K562 treated with DMSO at 1 percent for 24 hours (cell line): ENCODE results near the gene MYADM. TPM values are rescaled to one million over a fixed set of nuclear protein-coding genes. Genes with fewer than 3 reads are reported as not detected.

ENCODE experiments used
- total RNA-seq: library from RNA; unstranded; fragments of 300-600 nt; gene quantifications from 2 replicates; pipeline ENCODE4 v1.2.3, GENCODE V29; 2022; ENCODE audit warnings: low read depth; ENCODE audit not compliant: insufficient read depth

The MYADM gene
- total RNA-seq = 36.2 and 59.6 TPM in 2 replicates

GRCh38 chr19:53867225-53868090, at the start of gene MYADM:
Gene MYADM, plus strand, starts transcription at chr19:53867883. Its CDS starts 5,647 bp downstream, at chr19:53873530.

GRCh38 chr19:53824134-53824611, 43.5 kb upstream of the MYADM start, which contains the start of gene NLRP12:
Gene NLRP12, minus strand, starts transcription at chr19:53824314. Its CDS starts 140 bp downstream, at chr19:53824174.

DNA sequence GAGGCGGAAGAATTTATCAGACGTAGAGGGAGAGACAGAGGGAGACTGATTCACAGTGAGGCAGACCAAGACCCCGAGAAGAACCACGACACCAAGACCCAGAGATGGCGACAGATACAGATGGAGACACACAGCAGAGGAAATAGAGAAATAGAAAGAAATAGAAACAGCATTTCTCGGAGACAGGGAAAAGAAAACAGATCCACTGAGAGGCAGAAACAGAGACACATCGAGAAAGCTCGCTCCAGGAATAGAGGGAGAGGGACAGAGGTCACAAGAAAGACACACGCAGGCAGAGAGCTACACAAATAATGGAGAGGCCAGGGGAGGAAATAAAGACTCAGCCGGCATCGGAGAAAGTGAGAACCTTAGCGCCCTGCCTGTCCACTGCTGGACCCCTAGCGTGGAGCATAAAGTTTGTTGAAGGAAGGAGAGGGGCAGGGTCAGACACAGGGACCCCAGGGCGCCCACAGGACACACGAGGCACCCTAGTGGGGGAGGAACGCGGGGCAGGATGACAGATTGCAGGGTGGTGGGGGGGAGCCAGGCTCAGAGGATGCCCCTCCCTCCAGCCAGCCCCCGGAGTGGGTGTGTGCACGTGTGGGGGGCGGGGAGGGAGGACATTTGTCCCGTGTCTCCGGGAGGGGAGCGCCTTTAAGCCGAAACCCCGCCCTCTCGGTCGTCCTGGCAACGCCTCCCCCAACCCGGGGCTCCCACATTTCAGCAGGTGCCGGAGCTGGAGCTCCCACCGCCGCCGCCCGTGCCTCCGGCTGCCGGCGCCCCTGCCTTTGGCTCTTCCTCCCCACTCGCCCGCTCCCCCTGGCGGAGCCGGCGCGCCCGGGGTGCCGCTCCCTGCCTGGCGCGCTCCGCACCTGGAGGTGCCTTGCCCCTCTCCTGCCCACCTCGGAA, 14.1 kb downstream of the MYADM start, which contains the start of gene PRKCG:
Gene PRKCG, plus strand, starts transcription at position 716 of the 909 bp plus-strand sequence. CDS start 298 bp downstream, outside the sequence.

DNA sequence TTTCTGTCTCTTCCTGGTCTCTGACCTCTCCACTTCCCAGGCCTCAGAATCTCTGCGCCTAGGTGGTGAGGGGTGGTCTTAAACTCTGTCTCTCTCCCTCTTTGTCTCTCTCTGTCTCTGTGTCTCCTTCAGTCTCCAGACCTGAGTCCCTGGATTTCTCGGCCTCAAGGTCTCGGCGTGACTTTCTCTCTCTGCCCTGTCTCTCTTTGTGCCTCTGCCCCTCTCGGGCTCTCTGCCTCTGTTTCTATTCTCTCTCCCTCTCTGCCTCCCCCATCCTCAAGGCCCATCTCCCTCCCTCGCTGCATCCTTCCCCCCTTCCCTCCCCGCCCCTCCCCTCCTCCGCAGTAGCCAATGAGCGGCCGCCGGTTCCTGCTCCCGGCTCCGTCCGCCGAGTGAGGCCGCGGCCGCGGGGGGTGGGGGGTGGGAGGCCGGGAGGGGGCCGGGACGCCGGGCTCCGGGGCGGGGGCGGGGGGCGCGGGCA, 41.3 kb downstream of the MYADM start, which contains the start of gene CACNG7:
Gene CACNG7, plus strand, starts transcription at position 344 of the 481 bp plus-strand sequence. CDS start 3,554 bp downstream, outside the sequence.

Other genes with a start within 250 kb of the MYADM start
- not detected in 2 replicates for gene DPRX, start 235.9 kb upstream of the MYADM start, total RNA-seq
- gene NLRP12, start 43.6 kb upstream of the MYADM start, total RNA-seq = 0.17 and 0.29 TPM in 2 replicates
- 0.08 TPM in 1 of 2 replicates, not detected in the other for gene PRKCG, start 14.3 kb downstream of the MYADM start, total RNA-seq
- gene CACNG7, start 41.4 kb downstream of the MYADM start, total RNA-seq = not detected in 2 replicates
- not detected in 2 replicates for gene CACNG8, start 95.1 kb downstream of the MYADM start, total RNA-seq
- gene CACNG6, start 123.8 kb downstream of the MYADM start, total RNA-seq = not detected in 2 replicates
- not detected in 2 replicates for gene VSTM1, start 196.0 kb downstream of the MYADM start, total RNA-seq
- not detected in 2 replicates for gene TARM1, start 213.5 kb downstream of the MYADM start, total RNA-seq
- gene OSCAR, start 232.9 kb downstream of the MYADM start, total RNA-seq = 1.4 and 1.9 TPM in 2 replicates
- 86.4 and 133 TPM in 2 replicates for gene NDUFA3, start 235.0 kb downstream of the MYADM start, total RNA-seq
- gene TFPT, start 247.8 kb downstream of the MYADM start, total RNA-seq = 9.7 and 20.2 TPM in 2 replicates
- 90.1 and 106 TPM in 2 replicates for gene PRPF31, start 247.9 kb downstream of the MYADM start, total RNA-seq